ENCODE results near the gene TNFRSF25.
"Not testable (repeated sequence)": the region's sequence is repeated elsewhere in the genome, so short reads cannot be mapped to it uniquely, and the experiment has no call there.

TNFRSF25 gene

GRCh38 chr1:6470132-6471085, 4.4 kb upstream of the TNFRSF25 start:
- DNase-seq, result no peak

GRCh38 chr1:6468729-6469461, 2.9 kb upstream of the TNFRSF25 start:
- no peak for DNase-seq

- no peak for DNase-seq
Measured at GRCh38 chr1:6467744-6468688, 2.0 kb upstream of the TNFRSF25 start.

- DNase-seq, result no peak
Measured at GRCh38 chr1:6467224-6467623, 1.3 kb upstream of the TNFRSF25 start.

- DNase-seq, result no peak
Measured at GRCh38 chr1:6466751-6467150, 778 bp upstream of the TNFRSF25 start.

GRCh38 chr1:6465461-6466005, 440 bp downstream of the TNFRSF25 start:
- DNase-seq, result no peak

- no peak for DNase-seq
Measured at GRCh38 chr1:6464915-6465314, 1.1 kb downstream of the TNFRSF25 start.

GRCh38 chr1:6464514-6464836, 1.5 kb downstream of the TNFRSF25 start:
- DNase-seq, result no peak

- no peak for DNase-seq
Measured at GRCh38 chr1:6463120-6463412, 2.9 kb downstream of the TNFRSF25 start.

- no peak for DNase-seq
Measured at GRCh38 chr1:6462412-6463119, 3.4 kb downstream of the TNFRSF25 start.

- no peak for DNase-seq
Measured at GRCh38 chr1:6461538-6462411, 4.2 kb downstream of the TNFRSF25 start.

- no peak for DNase-seq
Measured at GRCh38 chr1:6461051-6461530, 4.9 kb downstream of the TNFRSF25 start.

- DNase-seq, result no peak
Measured at GRCh38 chr1:6460301-6461050, 5.5 kb downstream of the TNFRSF25 start.

- DNase-seq, result no peak
Measured at GRCh38 chr1:6459850-6460265, 6.1 kb downstream of the TNFRSF25 start.

- DNase-seq, result no peak
Measured at GRCh38 chr1:6456800-6457466, 9.0 kb downstream of the TNFRSF25 start.

GRCh38 chr1:6455752-6456520, 10.0 kb downstream of the TNFRSF25 start:
- DNase-seq, result not testable (repeated sequence)

GRCh38 chr1:6454856-6455751, 10.9 kb downstream of the TNFRSF25 start:
- DNase-seq, result no peak
